ENCODE measurements around the gene ORAI2. TPM values are rescaled to one million over a fixed set of nuclear protein-coding genes. Genes with fewer than 3 reads are reported as not detected.

Gene ORAI2
- polyA plus RNA-seq, 1 donor (not counting 4 experiments of a cell fraction or from before 2014, with no cell fraction given) = 2.0 TPM

- Histone ChIP-seq H3K9ac (ENCODE audit: control insufficient read depth, extremely low read depth, insufficient read depth, low read length) (no peak overlapping the region), H3K79me2 (ENCODE audit: control insufficient read depth, insufficient read depth, low read length) (no peaks in the 10 kb centered on the region), H3K9me3 (ENCODE audit: control insufficient read depth, low read depth, low read length) (no peaks in the 10 kb centered on the region), H3K4me2 (ENCODE audit: control insufficient read depth, extremely low read depth, insufficient read depth, low read depth, low read length) (no peak overlapping the region), H3K36me3 (ENCODE audit: control insufficient read depth in 2 of 2, extremely low read depth in 1 of 2, insufficient read depth in 2 of 2, low read length in 2 of 2) (peaks cover 10 to 12% of the 10 kb centered on the region in 2 experiments), H3K27me3 (ENCODE audit: control insufficient read depth, extremely low read depth, insufficient read depth, low read length) (no peaks in the 10 kb centered on the region), H3K4me1 (ENCODE audit: control insufficient read depth, extremely low read depth, insufficient read depth, low read length) (no peaks in the 10 kb centered on the region), H4K20me1 (ENCODE audit: control insufficient read depth, extremely low read depth, insufficient read depth, low read length) (no peaks in the 10 kb centered on the region), H3K27ac (ENCODE audit: control insufficient read depth, insufficient read depth, low read length) (no peak overlapping the region), H3K4me3 (ENCODE audit: control insufficient read depth in 2 of 3, extremely low read depth in 1 of 3, insufficient read depth in 2 of 3, low read depth in 1 of 3, low read length in 3 of 3) (no peak overlapping the region), H2AFZ (ENCODE audit: control insufficient read depth, low read length) (no peak overlapping the region), H3K9me1 (ENCODE audit: control insufficient read depth, extremely low read depth, insufficient read depth, low read length) (no peaks in the 10 kb centered on the region)
- TF ChIP-seq CTCF (optimal IDR thresholded peaks at IDR 0.05 in 1 of 3, IDR thresholded peaks at IDR 0.05 in 1 of 3, conservative IDR thresholded peaks at IDR 0.05 in 1 of 3; ENCODE audit: extremely low read depth in 1 of 3, insufficient read depth in 2 of 3, low read length in 3 of 3) (no peak), EZH2 (IDR thresholded peaks at IDR 0.05; ENCODE audit: low read length) (no peak)
- dilution Hi-C loops (cut with MboI; ENCODE audit: extremely low pct_ligation_motif_present, low sequenced_read_pairs) = no loop called here
- no peak for FAIRE-seq
- no peak for DNase-seq (ENCODE audit: low read depth, low spot score)
These were observed 43.6 kb upstream of the ORAI2 start for GRCh38 chr7:102389810-102390209.

- H3K9me3 ChIP-seq (ENCODE audit: control insufficient read depth, low read depth, low read length) = no peaks in the 10 kb centered on the region
- no peaks in the 10 kb centered on the region for H3K9me1 ChIP-seq (ENCODE audit: control insufficient read depth, extremely low read depth, insufficient read depth, low read length)
- H4K20me1 ChIP-seq (ENCODE audit: control insufficient read depth, extremely low read depth, insufficient read depth, low read length) = no peaks in the 10 kb centered on the region
- FAIRE-seq = peak; percentile 13
- TF ChIP-seq EZH2 (IDR thresholded peaks at IDR 0.05; ENCODE audit: low read length) (no peak), CTCF (optimal IDR thresholded peaks at IDR 0.05 in 1 of 3, IDR thresholded peaks at IDR 0.05 in 1 of 3, conservative IDR thresholded peaks at IDR 0.05 in 1 of 3; ENCODE audit: extremely low read depth in 1 of 3, insufficient read depth in 2 of 3, low read length in 3 of 3) (peak; percentile 86 to 97 (median 88))
- H3K79me2 ChIP-seq (ENCODE audit: control insufficient read depth, insufficient read depth, low read length) = no peaks in the 10 kb centered on the region
- peak; percentile 33 for DNase-seq (ENCODE audit: low read depth, low spot score)
- no peaks in the 10 kb centered on the region for H3K27me3 ChIP-seq (ENCODE audit: control insufficient read depth, extremely low read depth, insufficient read depth, low read length)
- dilution Hi-C loops (cut with MboI; ENCODE audit: extremely low pct_ligation_motif_present, low sequenced_read_pairs) = no loop called here
- H3K36me3 ChIP-seq (ENCODE audit: control insufficient read depth in 2 of 2, extremely low read depth in 1 of 2, insufficient read depth in 2 of 2, low read length in 2 of 2) = peaks cover 7 to 12% of the 10 kb centered on the region in 2 experiments
- H3K4me3 ChIP-seq (ENCODE audit: control insufficient read depth in 2 of 3, extremely low read depth in 1 of 3, insufficient read depth in 2 of 3, low read depth in 1 of 3, low read length in 3 of 3) = no peak overlapping the region
- H3K4me2 ChIP-seq (ENCODE audit: control insufficient read depth, extremely low read depth, insufficient read depth, low read depth, low read length) = no peak overlapping the region
- no peak overlapping the region for H2AFZ ChIP-seq (ENCODE audit: control insufficient read depth, low read length)
- H3K27ac ChIP-seq (ENCODE audit: control insufficient read depth, insufficient read depth, low read length) = no peak overlapping the region
- no peak overlapping the region for H3K9ac ChIP-seq (ENCODE audit: control insufficient read depth, extremely low read depth, insufficient read depth, low read length)
- H3K4me1 ChIP-seq (ENCODE audit: control insufficient read depth, extremely low read depth, insufficient read depth, low read length) = peaks cover 4% of the 10 kb centered on the region
These were observed 42.5 kb upstream of the ORAI2 start for GRCh38 chr7:102390697-102391484.
